Activated CD8-positive, alpha-beta memory T cell treated with anti-CD3 and anti-CD28 coated beads, Interleukin-2, amount 50 U/mL, for 24 hours (primary cell): Measurements from ENCODE around the gene KDM3B.
"Not testable (repeated sequence)": the region's sequence is repeated elsewhere in the genome, so short reads cannot be mapped to it uniquely, and the experiment has no call there.

Source experiments
- DNase-seq: peaks from one replicate; pipeline ENCODE4 v3.0.0-alpha.2; 2020; ENCODE audit errors: extremely low read depth

Gene KDM3B

GRCh38 chr5:138352071-138352721 lies at the start of gene KDM3B:
TSS of gene KDM3B (plus strand) at chr5:138352685. CDS start at chr5:138352796, 111 bp downstream.
- DNase-seq = peak; percentile 67

GRCh38 chr5:138303372-138303771 lies 49.1 kb upstream of the KDM3B start:
- DNase-seq = no peak

GRCh38 chr5:138305797-138306196 lies 46.7 kb upstream of the KDM3B start:
- no peak for DNase-seq

- DNase-seq = no peak
Observed at GRCh38 chr5:138315751-138316278, 36.7 kb upstream of the KDM3B start.

- no peak for DNase-seq
Observed at GRCh38 chr5:138316355-138316754, 36.1 kb upstream of the KDM3B start.

- not testable (repeated sequence) for DNase-seq
Observed at GRCh38 chr5:138318211-138318610, 34.3 kb upstream of the KDM3B start.

- no peak for DNase-seq
Observed at GRCh38 chr5:138330813-138331448, 21.6 kb upstream of the KDM3B start.

GRCh38 chr5:138331449-138332368 lies 20.8 kb upstream of the KDM3B start, which contains the start of gene CDC25C:
TSS of gene CDC25C (minus strand) at chr5:138331804. CDS start at chr5:138331180, 624 bp downstream.
- DNase-seq = peak; percentile 93

GRCh38 chr5:138334867-138335447 lies 17.5 kb upstream of the KDM3B start:
- no peak for DNase-seq

GRCh38 chr5:138336952-138337684 lies 15.4 kb upstream of the KDM3B start:
- peak; percentile 51 for DNase-seq

- DNase-seq = peak; percentile 78
Observed at GRCh38 chr5:138337685-138338410, 14.6 kb upstream of the KDM3B start, which contains the start of gene FAM53C. TSS of gene FAM53C (plus strand) at chr5:138338266. CDS start at chr5:138341336, 3,070 bp downstream.

GRCh38 chr5:138338411-138339090 lies 13.9 kb upstream of the KDM3B start:
- no peak for DNase-seq

GRCh38 chr5:138339091-138339456 lies 13.4 kb upstream of the KDM3B start:
- no peak for DNase-seq

- no peak for DNase-seq
Observed at GRCh38 chr5:138339464-138339863, 13.0 kb upstream of the KDM3B start.

- DNase-seq = no peak
Observed at GRCh38 chr5:138340008-138340407, 12.5 kb upstream of the KDM3B start.

- DNase-seq = no peak
Observed at GRCh38 chr5:138344887-138345622, 7.4 kb upstream of the KDM3B start.

- DNase-seq = no peak
Observed at GRCh38 chr5:138346889-138347288, 5.6 kb upstream of the KDM3B start.

GRCh38 chr5:138349852-138350562 lies 2.5 kb upstream of the KDM3B start:
- no peak for DNase-seq
